Measurements from ENCODE around the gene ITK. TPM values are rescaled to one million over a fixed set of nuclear protein-coding genes. Genes with fewer than 3 reads are reported as not detected.

Gene ITK
- total and polyA plus RNA-seq, 9 donors = 0.35 to 2.1 (median 1.5) TPM

DNA sequence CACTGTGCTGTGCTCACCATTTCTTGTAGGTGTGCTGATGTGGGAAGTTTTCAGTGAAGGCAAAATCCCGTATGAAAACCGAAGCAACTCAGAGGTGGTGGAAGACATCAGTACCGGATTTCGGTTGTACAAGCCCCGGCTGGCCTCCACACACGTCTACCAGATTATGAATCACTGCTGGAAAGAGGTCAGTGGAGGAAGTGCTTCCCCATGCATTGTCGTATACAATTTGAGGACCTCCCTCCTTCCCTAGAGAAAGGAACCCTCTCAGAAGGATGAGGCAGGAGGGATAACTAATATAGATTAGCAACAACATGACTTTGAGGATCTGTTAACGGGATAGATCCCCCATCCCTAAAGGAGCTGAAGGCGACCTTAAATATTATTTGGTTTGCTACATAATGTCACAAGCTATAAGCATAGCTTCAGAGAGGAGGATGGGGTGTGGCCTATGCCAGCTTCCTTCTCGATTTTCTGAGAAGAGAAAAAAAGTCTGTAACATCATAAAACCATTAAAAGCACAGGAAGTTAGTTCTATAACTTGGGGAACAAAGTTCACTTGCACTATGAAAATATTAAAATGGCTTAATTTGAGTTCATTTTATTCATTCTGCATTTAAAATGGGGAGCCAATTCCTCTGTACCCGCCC is 68.3 kb downstream of the ITK start:
- no peaks in the 10 kb centered on the region for H3K9me3 ChIP-seq
- TF ChIP-seq POLR2A (IDR thresholded peaks at IDR 0.05) (no peak), EP300 (IDR thresholded peaks at IDR 0.05) (no peak)
- TF ChIP-seq, protein P1, sequence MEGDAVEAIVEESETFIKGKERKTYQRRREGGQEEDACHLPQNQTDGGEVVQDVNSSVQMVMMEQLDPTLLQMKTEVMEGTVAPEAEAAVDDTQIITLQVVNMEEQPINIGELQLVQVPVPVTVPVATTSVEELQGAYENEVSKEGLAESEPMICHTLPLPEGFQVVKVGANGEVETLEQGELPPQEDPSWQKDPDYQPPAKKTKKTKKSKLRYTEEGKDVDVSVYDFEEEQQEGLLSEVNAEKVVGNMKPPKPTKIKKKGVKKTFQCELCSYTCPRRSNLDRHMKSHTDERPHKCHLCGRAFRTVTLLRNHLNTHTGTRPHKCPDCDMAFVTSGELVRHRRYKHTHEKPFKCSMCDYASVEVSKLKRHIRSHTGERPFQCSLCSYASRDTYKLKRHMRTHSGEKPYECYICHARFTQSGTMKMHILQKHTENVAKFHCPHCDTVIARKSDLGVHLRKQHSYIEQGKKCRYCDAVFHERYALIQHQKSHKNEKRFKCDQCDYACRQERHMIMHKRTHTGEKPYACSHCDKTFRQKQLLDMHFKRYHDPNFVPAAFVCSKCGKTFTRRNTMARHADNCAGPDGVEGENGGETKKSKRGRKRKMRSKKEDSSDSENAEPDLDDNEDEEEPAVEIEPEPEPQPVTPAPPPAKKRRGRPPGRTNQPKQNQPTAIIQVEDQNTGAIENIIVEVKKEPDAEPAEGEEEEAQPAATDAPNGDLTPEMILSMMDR (IDR thresholded peaks at IDR 0.05) = no peak
- WGBS, 3 donors = 78 to 83% (median 81%) methylated on average over 11 of the region's 11 CpGs
- intact Hi-C loops (cut with DNase I) = no loop called here
- no peaks in the 10 kb centered on the region for H3K27me3 ChIP-seq
- H3K27ac ChIP-seq = no peak overlapping the region
- H3K4me3 ChIP-seq = no peak overlapping the region
- no peaks in the 10 kb centered on the region for H3K4me1 ChIP-seq (ENCODE audit: insufficient read depth)
- no peaks in the 10 kb centered on the region for H3K36me3 ChIP-seq
- no peak for DNase-seq

GRCh38 chr5:157252711-157253465 is 72.2 kb downstream of the ITK start:
- Histone ChIP-seq H3K27me3 (no peaks in the 10 kb centered on the region), H3K36me3 (no peaks in the 10 kb centered on the region), H3K9me3 (no peaks in the 10 kb centered on the region), H3K4me1 (ENCODE audit: insufficient read depth) (no peaks in the 10 kb centered on the region), H3K27ac (no peak overlapping the region), H3K4me3 (no peak overlapping the region)
- no peak for DNase-seq
- TF ChIP-seq EP300 (IDR thresholded peaks at IDR 0.05) (no peak), POLR2A (IDR thresholded peaks at IDR 0.05) (no peak)
- TF ChIP-seq, protein P1 (IDR thresholded peaks at IDR 0.05) = no peak
- intact Hi-C loops (cut with DNase I) = no loop called here
- 68 to 83% (median 68%) methylated on average over 4 of the region's 4 CpGs for WGBS, 3 donors

DNA sequence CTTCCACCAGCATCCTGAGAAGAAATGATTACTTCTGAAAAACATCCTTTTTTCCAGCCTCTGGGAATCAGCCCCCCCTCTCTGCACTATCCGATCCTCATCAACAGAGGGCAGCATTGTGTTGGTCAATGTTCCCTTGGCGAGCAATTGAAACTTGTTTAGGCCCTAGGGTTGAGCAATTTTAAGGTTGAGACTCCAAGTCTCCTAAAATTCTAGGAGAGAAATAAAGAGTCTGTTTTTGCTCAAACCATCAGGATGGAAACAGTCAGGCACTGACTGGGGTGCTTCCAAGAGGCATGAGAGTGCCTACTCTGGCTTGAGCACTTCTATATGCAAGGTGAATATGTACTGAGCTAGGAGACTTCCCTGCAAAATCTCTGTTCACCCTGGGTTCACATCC is 72.9 kb downstream of the ITK start:
- Histone ChIP-seq H3K27ac (no peak overlapping the region), H3K27me3 (no peaks in the 10 kb centered on the region), H3K4me3 (no peak overlapping the region), H3K4me1 (ENCODE audit: insufficient read depth) (no peaks in the 10 kb centered on the region), H3K36me3 (no peaks in the 10 kb centered on the region), H3K9me3 (no peaks in the 10 kb centered on the region)
- intact Hi-C loops (cut with DNase I) = no loop called here
- no peak for TF ChIP-seq POLR2A (IDR thresholded peaks at IDR 0.05)
- TF ChIP-seq, protein P1 (IDR thresholded peaks at IDR 0.05) = peak in 1 of 3 donors; percentile 22
- peak in 1 of 5 donors; percentile 25 for DNase-seq
- WGBS, 3 donors = 2 to 6% (median 2%) methylated on average over 2 of the region's 2 CpGs

GRCh38 chr5:157258450-157258849 is 77.8 kb downstream of the ITK start:
- intact Hi-C loops (cut with DNase I) = no loop called here
- no peaks in the 10 kb centered on the region for H3K36me3 ChIP-seq
- no peaks in the 10 kb centered on the region for H3K9me3 ChIP-seq
- no peak overlapping the region for H3K4me3 ChIP-seq
- H3K27ac ChIP-seq = no peak overlapping the region
- no peaks in the 10 kb centered on the region for H3K27me3 ChIP-seq
- TF ChIP-seq EP300 (IDR thresholded peaks at IDR 0.05) (no peak), POLR2A (IDR thresholded peaks at IDR 0.05) (no peak)
- TF ChIP-seq, protein P1 (IDR thresholded peaks at IDR 0.05) = no peak
- H3K4me1 ChIP-seq (ENCODE audit: insufficient read depth) = no peaks in the 10 kb centered on the region
- DNase-seq = no peak
- WGBS, 3 donors = 91 to 92% (median 92%) methylated on average over 6 of the region's 6 CpGs
